CD4-positive, alpha-beta T cell treated with Interleukin-6 for 4 hours (primary cell): Measurements from ENCODE around the gene ADGRG3.

Experiments used
- DNase-seq: peaks from one replicate; pipeline ENCODE4 v3.0.0-alpha.2; 2020; ENCODE audit warnings: mixed read lengths

Gene ADGRG3

DNA sequence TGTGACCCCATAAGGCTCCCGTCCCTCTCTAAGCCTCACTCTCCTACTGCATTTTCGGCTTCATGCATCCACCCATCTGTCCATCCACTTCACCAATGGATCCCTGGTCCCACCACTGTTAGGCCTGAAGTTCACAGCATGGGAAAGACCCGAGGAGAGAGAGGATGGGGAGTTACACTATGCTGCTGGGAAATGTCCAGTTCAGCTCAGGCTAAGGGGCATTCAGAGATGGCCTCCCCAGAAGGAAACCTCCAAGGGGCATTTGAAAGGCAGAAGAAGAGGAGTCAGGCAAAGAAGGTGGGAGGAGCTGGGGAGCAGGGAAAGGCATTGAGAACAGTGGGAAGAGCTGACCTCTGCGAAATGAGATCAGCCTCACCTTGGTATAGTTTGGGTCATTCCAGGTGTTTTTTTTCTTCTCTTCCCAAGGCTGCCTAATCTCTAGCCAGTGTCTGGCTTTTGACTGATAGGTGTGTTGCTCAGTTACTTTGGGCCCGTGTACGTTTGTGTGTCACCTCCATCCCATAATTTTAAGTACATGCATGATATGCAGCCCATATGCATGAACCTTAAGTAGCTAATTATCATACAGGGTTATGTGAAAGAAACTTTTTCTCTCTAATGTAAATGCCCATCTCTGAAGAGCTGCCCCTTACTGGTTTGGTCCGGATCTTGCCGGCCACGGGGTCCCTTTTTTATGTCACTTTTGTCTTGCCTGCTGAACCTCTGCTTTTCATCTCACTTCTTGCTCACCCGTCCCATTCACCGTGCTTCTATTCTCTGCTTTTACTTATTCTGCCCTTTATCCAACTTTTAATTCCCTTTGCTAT is 14.9 kb downstream of the ADGRG3 start:
- DNase-seq = no peak

DNA sequence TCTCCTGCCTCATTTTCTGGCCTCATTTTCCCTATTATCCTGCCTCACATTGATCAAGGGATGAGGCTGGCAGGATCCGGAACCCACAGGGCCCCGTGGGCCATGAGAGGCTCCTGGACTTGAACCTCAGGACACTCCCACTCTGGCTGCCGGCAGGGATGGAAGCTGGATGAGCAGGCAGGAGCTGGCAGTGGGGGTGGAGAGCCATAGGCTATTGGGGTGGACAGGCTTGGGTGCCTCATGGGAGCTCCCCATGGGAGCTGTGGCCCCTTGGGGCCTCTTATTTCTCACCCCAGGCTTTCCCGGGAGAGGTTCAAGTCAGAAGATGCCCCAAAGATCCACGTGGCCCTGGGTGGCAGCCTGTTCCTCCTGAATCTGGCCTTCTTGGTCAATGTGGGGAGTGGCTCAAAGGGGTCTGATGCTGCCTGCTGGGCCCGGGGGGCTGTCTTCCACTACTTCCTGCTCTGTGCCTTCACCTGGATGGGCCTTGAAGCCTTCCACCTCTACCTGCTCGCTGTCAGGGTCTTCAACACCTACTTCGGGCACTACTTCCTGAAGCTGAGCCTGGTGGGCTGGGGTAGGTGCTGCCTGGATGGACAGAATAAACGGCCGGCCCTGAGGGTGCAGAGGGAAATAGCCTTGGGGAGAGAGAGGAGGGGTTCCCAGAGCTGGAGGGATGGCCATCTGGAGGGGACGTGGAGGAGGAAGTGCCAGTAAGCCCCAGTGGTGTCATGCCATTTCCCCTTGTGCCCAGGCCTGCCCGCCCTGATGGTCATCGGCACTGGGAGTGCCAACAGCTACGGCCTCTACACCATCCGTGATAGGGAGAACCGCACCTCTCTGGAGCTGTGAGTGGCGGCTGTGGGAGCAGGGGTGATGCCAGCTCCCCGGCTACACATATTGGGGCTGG is 15.8 kb downstream of the ADGRG3 start:
- no peak for DNase-seq

DNA sequence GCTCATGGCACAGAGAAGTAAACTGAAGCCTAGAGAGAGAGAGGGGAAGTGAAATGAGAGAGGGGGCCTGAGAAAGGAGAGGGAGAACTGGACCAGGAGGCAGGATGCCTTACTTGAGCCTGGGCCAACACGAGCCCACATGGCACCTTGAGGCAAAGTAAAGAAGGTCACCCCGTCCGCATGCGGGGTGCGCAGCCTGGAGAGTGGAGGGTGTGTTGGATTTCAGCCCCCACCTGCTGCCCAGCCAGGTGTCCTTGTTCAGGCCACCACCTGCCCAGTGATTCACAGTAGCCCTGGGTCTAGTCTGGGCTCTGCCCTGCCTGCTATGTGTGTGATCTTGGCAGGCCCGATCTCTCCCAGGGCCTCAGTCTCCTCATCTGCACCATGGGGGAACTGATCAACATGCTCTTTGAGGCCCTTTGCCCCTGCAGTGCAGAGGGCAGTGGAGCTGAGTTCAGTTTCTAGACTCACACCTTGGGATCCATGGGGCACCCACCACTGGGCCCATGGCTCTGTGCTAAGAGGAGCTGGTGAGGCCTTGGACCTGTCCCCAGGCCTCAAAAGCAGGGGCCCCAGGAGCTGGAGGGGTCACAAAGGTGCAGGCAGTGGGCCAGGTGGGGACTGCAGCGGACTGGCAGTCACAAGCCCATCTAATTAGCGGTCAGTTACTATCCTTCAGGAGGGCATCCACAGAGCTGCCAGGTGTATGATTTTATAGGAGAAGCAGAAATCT is 16.7 kb downstream of the ADGRG3 start:
- DNase-seq = no peak

DNA sequence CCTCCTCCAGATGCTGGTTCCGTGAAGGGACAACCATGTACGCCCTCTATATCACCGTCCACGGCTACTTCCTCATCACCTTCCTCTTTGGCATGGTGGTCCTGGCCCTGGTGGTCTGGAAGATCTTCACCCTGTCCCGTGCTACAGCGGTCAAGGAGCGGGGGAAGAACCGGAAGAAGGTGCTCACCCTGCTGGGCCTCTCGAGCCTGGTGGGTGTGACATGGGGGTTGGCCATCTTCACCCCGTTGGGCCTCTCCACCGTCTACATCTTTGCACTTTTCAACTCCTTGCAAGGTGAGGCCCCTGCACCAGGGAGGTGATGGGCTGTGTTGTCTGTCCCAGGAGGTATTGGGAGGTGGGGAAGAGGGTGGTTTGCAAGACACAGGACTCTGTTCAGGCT is 17.5 kb downstream of the ADGRG3 start:
- DNase-seq = no peak

- DNase-seq = no peak
Measured at GRCh38 chr16:57686577-57686976, 18.5 kb downstream of the ADGRG3 start.

DNA sequence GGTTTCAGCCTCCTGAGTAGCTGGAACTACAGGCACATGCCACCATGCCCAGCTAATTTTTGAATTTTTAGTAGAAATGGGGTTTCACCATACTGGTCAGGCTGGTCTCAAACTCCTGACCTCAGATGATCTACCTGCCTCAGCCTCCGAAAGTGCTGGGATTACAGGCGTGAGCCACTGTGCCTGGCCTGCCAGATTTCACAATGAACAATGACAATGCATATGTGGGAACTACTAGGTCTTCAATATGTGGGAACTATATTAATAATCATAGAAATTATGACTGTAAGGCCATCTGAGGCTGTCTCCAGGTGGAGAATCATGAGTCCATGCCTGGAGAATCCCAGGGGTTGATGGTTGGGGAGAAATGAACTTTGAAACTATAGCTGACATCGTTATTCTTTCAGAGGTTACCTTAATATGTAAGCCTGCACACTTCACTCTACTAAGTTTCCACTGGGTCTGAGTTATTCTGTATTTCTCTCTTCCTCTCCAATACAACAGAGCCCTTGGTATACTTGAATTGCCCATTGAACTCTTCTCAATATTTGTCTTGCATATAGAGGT is 19.3 kb downstream of the ADGRG3 start:
- DNase-seq = no peak

DNA sequence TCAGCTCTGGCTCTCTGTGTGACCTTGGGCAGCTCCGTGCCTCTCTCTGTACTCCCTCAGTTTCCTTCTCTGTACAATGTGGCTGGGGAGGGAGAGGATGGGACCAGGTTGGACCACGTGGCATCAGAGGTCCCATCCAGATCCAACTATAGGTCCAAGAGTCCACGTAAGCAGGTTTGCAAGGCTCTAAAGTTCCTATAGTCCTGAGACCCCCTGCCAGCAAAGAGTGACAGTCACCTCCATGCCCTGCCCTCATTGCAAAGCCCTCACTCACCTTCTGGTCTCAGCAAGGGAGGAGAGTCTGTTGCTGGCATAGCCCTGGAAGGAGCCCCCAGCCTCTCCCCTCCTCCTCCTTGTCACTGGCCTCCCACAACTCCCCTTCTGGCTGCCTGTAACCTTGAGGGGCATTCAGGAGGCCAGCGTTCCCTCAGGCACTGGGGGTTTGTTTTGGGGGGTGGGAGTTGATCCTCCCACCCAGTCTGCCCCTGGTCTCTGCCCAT is 20.4 kb downstream of the ADGRG3 start:
- DNase-seq = no peak

DNA sequence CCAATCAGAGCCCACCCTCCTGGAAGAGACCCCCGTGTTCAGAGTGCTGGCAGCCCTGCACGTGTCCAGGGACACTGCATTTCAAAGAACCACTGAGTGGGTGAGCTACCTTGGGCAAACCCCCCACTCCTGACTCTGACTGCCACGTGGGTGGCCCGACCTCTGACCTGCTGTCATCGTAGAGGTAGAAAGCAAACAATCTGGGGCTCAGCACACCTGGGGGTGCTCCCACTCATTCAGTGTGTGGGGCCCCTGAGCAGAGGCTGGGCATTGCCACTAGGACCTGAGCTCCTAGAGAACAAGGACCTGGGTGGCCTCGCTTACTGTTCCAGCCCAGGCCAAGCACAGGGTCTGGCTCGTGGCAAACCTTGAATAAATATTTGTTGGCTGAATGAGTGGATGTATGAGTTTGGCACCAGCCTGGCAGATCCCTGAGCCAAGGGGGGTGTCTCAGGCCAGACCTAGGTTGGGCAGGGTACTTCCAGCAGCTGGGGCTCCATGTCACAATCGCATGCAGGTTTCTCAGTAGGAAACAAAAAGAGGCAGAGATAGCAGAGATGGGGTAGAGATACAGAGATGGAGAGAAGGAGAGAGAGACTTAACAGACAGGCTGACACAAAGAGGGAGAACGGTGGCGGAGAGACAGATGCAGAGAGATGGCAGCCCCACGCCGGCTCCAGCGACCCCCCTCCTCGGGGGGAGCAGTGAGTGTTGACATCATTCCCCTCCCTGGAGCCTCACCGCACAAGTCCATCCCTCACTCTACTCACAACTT is 21.1 kb downstream of the ADGRG3 start:
- DNase-seq = no peak

- peak; percentile 53 for DNase-seq
Measured at GRCh38 chr16:57689762-57690558, 21.9 kb downstream of the ADGRG3 start.

DNA sequence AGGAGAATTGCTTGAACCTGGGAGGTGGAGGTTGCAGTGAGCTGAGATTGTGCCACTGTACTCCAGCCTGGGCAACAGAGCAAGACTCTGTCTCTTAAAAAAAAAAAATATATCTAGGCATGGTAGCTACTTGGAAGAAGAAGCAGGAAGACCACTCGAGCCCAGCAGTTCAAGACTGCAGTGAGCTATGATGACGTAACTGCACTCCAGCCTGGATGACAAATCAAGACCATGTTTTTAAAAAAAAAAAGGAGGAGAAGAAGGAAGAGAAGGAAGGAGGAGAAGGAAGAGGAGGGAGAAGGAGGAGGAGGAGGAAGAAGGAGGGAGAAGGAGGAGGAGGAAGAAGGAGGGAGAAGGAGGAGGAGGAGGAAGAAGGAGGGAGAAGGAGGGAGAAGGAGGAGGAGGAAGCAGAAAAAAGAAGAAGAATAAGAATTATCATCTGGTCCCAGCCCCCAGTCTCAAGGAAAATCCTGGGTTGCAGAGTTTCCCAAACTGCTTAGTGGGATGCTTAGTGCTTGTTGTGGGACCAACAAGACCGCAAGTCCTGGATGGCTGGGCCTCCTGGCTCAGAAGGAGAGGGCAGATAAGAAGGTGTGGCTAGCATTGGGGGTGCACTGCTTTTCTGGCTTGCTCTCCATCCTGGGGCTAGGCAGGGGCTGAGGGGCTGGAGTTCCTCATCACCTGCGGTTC is 22.8 kb downstream of the ADGRG3 start:
- no peak for DNase-seq

DNA sequence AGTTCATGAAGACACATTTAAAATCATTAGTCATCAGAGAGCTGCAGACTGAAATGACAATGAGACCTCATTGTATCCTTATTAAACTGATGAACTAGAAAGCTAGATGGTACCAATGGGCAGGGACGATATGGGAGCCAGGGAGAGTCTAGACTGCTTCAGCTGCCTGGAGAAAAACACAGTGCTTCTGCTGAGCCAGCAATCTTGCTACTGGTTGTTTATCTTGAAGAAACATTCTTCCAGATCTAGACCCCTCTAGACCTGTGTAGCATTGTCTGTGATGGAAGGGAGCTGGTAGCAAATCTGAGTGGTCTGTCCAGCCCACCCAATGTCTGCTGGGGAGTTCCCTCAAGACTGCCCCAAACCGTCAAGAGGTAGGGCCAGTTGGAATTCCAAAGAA is 24.5 kb downstream of the ADGRG3 start:
- DNase-seq = no peak

- DNase-seq = no peak
Measured at GRCh38 chr16:57693550-57693949, 25.4 kb downstream of the ADGRG3 start.

DNA sequence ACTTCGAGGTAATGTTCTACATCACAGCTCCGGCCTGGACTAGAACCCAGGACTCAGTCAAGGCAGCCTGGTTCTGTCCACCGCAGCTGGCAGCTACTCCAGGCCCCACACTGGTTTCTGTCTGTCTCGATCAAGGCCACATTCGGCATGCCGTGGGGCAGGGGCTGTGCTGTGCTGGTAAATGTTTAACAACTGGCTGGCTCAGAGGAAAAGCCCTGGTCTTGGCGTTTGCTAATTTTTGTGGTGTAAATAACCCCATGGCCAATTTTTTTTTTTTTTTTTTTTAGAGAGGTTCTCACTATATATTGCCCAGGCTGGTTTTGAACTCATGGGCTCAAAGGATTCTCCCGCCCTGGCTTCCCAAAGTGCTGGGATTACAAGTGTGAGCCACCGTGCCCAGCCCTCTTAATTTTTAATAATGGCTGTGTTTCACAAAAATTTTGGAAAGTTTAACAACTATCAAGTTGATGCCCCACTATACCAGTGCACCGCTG is 26.2 kb downstream of the ADGRG3 start:
- DNase-seq = no peak

GRCh38 chr16:57694725-57695679 is 26.9 kb downstream of the ADGRG3 start, which contains the start of gene DRC7:
Gene DRC7, plus strand, starts transcription at chr16:57694806. Its CDS starts 3,144 bp downstream, at chr16:57697950.
- DNase-seq = peak; percentile 6

GRCh38 chr16:57695680-57696069 is 27.6 kb downstream of the ADGRG3 start:
- DNase-seq = no peak

DNA sequence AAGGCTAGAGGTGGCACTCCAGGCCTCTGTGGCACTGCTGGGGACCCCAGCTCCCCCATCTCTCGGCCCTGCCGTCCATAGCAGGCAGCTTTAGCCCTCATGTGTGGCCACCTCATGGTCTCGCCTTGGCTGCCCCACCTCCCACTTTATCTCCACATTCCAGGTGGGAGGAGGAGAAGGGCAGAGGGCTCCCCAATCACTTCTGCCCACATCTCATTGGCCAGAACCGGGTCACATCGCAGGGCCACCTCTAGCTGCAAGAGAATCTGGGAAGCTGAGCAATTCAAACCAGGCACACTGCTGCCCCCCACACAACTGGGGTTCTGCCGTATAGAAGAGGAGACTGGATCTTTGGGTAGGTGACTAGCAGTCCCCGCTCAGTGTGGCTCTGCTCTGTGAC is 28.1 kb downstream of the ADGRG3 start:
- DNase-seq = no peak

- no peak for DNase-seq
Measured at GRCh38 chr16:57697896-57698537, 29.9 kb downstream of the ADGRG3 start.

DNA sequence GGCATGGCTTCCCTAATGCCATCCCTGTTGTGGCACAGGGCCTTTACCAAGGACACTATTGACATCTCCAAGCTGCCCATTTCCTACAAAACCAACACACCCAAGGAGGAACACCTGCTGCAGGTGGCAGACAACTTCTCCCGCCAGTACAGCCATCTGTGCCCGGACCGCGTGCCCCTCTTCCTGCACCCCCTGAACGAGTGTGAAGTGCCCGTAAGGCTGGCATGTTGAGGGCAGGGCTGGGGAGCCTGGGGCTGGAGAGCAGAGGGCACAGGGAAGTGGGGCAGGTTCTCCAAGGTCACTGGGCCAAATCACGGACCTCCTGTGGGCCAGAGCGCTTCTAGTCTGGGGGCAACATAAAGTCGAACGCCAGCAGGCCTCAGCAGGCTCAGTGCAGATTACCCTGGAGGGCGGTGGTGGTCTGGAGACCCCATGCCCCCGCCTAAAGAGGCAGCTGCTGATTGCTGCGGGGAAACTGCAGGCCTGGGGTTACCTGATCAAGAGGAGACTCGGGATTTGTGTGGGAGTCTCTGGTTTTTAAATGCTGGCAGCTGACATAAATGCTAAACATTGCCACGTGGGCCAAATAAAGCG is 30.8 kb downstream of the ADGRG3 start:
- DNase-seq = no peak
